Liver (tissue), 9 donors: ENCODE results near the gene CEP85L. TPM values are rescaled to one million over a fixed set of nuclear protein-coding genes. Genes with fewer than 3 reads are reported as not detected.

Source experiments
- DNase-seq: peaks from one replicate; pipeline ENCODE4 v3.0.0-alpha.2; 2017; ENCODE audit warnings: low spot score
- H3K27ac ChIP-seq, 2 donors: one replicate each; pipeline ENCODE4 v1.7.0; 2013; ENCODE audit warnings: inconsistent platforms in 2 of 2, low read length in 2 of 2, control low read depth in 1 of 2, low read depth in 1 of 2, mild to moderate bottlenecking in 1 of 2
- H3K27me3 ChIP-seq, 4 donors: one replicate each; pipeline versions ENCODE4 v1.6.1 to v1.7.0; 2013; ENCODE audit warnings: low read length in 3 of 4, inconsistent platforms in 1 of 4, mild to moderate bottlenecking in 1 of 4, moderate library complexity in 1 of 4; ENCODE audit not compliant: control insufficient read depth in 4 of 4, insufficient read depth in 4 of 4
- H3K36me3 ChIP-seq, 4 donors: one replicate each; pipeline versions ENCODE4 v1.6.1 to v1.7.0; 2013; ENCODE audit warnings: low read length in 3 of 4, mild to moderate bottlenecking in 3 of 4, low read depth in 1 of 4, moderate library complexity in 1 of 4; ENCODE audit not compliant: control insufficient read depth in 4 of 4, insufficient read depth in 3 of 4
- H3K4me1 ChIP-seq, 4 donors: one replicate each; pipeline versions ENCODE4 v1.6.1 to v1.7.0; 2013; ENCODE audit warnings: low read length in 3 of 4, mild to moderate bottlenecking in 3 of 4, moderate library complexity in 1 of 4; ENCODE audit not compliant: control insufficient read depth in 4 of 4, insufficient read depth in 4 of 4
- H3K4me3 ChIP-seq, 3 donors: one replicate each; pipeline versions ENCODE4 v1.6.1 to v1.7.0; 2013; ENCODE audit warnings: low read length in 3 of 3, control low read depth in 1 of 3, low read depth in 1 of 3, mild to moderate bottlenecking in 1 of 3
- H3K9ac ChIP-seq, 2 donors: one replicate each; pipeline ENCODE4 v1.7.0; 2013; ENCODE audit warnings: low read length in 2 of 2, mild to moderate bottlenecking in 2 of 2, moderate library complexity in 2 of 2, control low read depth in 1 of 2, low read depth in 1 of 2
- H3K9me3 ChIP-seq, 4 donors: one replicate each; pipeline versions ENCODE4 v1.6.1 to v1.7.0; 2013; ENCODE audit warnings: low read length in 3 of 4; ENCODE audit not compliant: control insufficient read depth in 4 of 4
- EGR1 ChIP-seq, 2 donors: IDR thresholded peaks; 2 replicates each; pipeline ENCODE4 v1.6.1; 2016 to 2018; ENCODE audit warnings: antibody characterized with exemption in 2 of 2, low read depth in 2 of 2
- FOXA1 ChIP-seq: IDR thresholded peaks from 2 replicates; pipeline ENCODE4 v1.6.1; 2016; ENCODE audit warnings: antibody characterized with exemption
- FOXA2 ChIP-seq: IDR thresholded peaks from 2 replicates; pipeline ENCODE4 v1.6.1; 2016; ENCODE audit warnings: antibody characterized with exemption
- GABPA ChIP-seq, 2 donors: IDR thresholded peaks in 1 of 2; conservative IDR thresholded peaks in 1 of 2; 2 replicates each; pipeline ENCODE4 v1.6.1; 2016; ENCODE audit warnings: antibody characterized with exemption in 2 of 2, mild to moderate bottlenecking in 1 of 2, moderate library complexity in 1 of 2
- HNF4A ChIP-seq, 2 donors: conservative IDR thresholded peaks; 2 replicates each; pipeline ENCODE4 v1.6.1; 2016; ENCODE audit warnings: antibody characterized with exemption in 2 of 2, mild to moderate bottlenecking in 2 of 2
- HNF4G ChIP-seq: IDR thresholded peaks from 2 replicates; pipeline ENCODE4 v1.6.1; 2016; ENCODE audit warnings: antibody characterized with exemption
- JUND ChIP-seq, 2 donors: IDR thresholded peaks; 2 replicates each; pipeline ENCODE4 v1.6.1; 2016; ENCODE audit warnings: antibody characterized with exemption in 2 of 2
- NR2F2 ChIP-seq: IDR thresholded peaks from 2 replicates; pipeline ENCODE4 v1.6.1; 2016; ENCODE audit warnings: antibody characterized with exemption
- RAD21 ChIP-seq, 2 donors: IDR thresholded peaks; 2 replicates each; pipeline ENCODE4 v1.6.1; 2016; ENCODE audit warnings: antibody characterized with exemption in 2 of 2, mild to moderate bottlenecking in 2 of 2
- RXRA ChIP-seq, 2 donors: IDR thresholded peaks; 2 replicates each; pipeline ENCODE4 v1.6.1; 2017 to 2018; ENCODE audit warnings: antibody characterized with exemption in 2 of 2, mild to moderate bottlenecking in 1 of 2
- SP1 ChIP-seq: IDR thresholded peaks from 2 replicates; pipeline ENCODE4 v1.6.1; 2018; ENCODE audit warnings: antibody characterized with exemption, mild to moderate bottlenecking
- TAF1 ChIP-seq: conservative IDR thresholded peaks from 2 replicates; pipeline ENCODE4 v1.6.1; 2016; ENCODE audit warnings: antibody characterized with exemption, mild to moderate bottlenecking
- YY1 ChIP-seq: IDR thresholded peaks from 2 replicates; pipeline ENCODE4 v1.6.1; 2016; ENCODE audit warnings: antibody characterized with exemption, mild to moderate bottlenecking
- WGBS: extraction: QIAGEN DNeasy Blood & Tissue Kit; methylation state at CpG from one replicate; pipeline ENCODE4 v1.1.7; 2013; 5-methylcytosine and 5-hydroxymethylcytosine counted together
- polyA plus RNA-seq, 2 donors: library from polyadenylated mRNA; stranded (reverse) in 1 of 2; unstranded in 1 of 2; fragments of 200-250 nt in 1 of 2; fragments of >200 nt in 1 of 2; fragmentation: Nextera tagmentation in 1 of 2; extraction: Ambion mirVana in 1 of 2; gene quantifications; one replicate each; pipeline versions ENCODE4 v1.2.1 to v1.2.3, GENCODE V29; 2013 to 2015
- total RNA-seq, 2 donors: library from RNA; depleted of rRNA; stranded (reverse); fragments of >200 nt; gene quantifications; one replicate each; pipeline ENCODE4 v1.2.3, GENCODE V29; 2014
- TF ChIP-seq, protein P1 (sequence below): IDR thresholded peaks from 2 replicates; pipeline ENCODE4 v1.6.1; 2016; ENCODE audit warnings: antibody characterized with exemption
- TF ChIP-seq, protein P2 (sequence below): fragments of 150-350 bp; IDR thresholded peaks from 2 replicates; pipeline ENCODE4 v1.5.1; 2017; ENCODE audit warnings: improper control_type of control experiment, low read depth, low read length; ENCODE audit not compliant: missing input control
- TF ChIP-seq, protein P3 (sequence below): IDR thresholded peaks from 2 replicates; pipeline ENCODE4 v1.6.1; 2016; ENCODE audit warnings: antibody characterized with exemption
- TF ChIP-seq, protein P4 (sequence below): IDR thresholded peaks from 2 replicates; pipeline ENCODE4 v1.6.1; 2016; ENCODE audit warnings: antibody characterized with exemption
- TF ChIP-seq, protein P5 (sequence below): IDR thresholded peaks from 2 replicates; pipeline ENCODE4 v1.6.1; 2016; ENCODE audit warnings: antibody characterized with exemption, mild to moderate bottlenecking
- donor health status: healthy.
- donor health status: healthy.
- donor health status: healthy.
- donor health status: healthy.
- donor health status: healthy.

The CEP85L gene
- total and polyA plus RNA-seq, 4 donors = 0.40 to 6.4 (median 2.3) TPM

DNA sequence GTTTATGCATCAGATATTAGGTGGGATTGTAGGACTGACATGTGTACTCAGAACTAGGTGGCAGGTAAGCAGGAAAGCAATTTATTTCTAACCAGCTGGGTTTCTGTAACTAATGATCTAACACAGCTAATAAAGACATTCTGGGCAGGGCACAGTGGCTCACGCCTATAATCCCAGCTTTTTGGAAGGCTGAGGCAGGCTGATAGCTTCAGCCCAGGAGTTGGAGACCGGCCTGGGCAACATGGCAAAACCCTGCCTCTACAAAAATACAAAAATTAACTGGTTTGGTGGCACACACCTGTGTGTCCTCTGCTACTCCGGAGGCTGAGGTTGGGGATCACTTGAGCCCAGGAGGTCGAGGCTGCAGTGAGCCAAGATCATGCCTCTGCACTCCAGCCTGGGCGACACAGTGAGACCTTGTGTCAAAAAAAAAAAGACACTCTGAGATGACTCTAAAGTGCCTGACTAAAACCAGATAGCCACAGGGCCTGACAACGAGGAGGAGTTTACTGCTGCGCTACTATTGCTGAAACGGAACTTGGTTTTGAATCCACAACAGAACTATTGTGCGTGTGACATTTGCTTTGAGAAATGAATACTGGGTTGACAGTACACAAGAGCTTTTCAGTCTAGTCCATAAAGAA lies 29.2 kb upstream of the CEP85L start:
- Histone ChIP-seq H3K4me1 (no peaks in the 10 kb centered on the region), H3K9ac (no peak overlapping the region), H3K27me3 (no peaks in the 10 kb centered on the region), H3K9me3 (no peaks in the 10 kb centered on the region), H3K27ac (no peak overlapping the region), H3K36me3 (no peaks in the 10 kb centered on the region), H3K4me3 (no peak overlapping the region)
- no peak for TF ChIP-seq TAF1
- TF ChIP-seq, protein P1, sequence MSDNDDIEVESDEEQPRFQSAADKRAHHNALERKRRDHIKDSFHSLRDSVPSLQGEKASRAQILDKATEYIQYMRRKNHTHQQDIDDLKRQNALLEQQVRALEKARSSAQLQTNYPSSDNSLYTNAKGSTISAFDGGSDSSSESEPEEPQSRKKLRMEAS = no peak
- TF ChIP-seq, protein P2, sequence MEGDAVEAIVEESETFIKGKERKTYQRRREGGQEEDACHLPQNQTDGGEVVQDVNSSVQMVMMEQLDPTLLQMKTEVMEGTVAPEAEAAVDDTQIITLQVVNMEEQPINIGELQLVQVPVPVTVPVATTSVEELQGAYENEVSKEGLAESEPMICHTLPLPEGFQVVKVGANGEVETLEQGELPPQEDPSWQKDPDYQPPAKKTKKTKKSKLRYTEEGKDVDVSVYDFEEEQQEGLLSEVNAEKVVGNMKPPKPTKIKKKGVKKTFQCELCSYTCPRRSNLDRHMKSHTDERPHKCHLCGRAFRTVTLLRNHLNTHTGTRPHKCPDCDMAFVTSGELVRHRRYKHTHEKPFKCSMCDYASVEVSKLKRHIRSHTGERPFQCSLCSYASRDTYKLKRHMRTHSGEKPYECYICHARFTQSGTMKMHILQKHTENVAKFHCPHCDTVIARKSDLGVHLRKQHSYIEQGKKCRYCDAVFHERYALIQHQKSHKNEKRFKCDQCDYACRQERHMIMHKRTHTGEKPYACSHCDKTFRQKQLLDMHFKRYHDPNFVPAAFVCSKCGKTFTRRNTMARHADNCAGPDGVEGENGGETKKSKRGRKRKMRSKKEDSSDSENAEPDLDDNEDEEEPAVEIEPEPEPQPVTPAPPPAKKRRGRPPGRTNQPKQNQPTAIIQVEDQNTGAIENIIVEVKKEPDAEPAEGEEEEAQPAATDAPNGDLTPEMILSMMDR = no peak
- TF ChIP-seq, protein P3, sequence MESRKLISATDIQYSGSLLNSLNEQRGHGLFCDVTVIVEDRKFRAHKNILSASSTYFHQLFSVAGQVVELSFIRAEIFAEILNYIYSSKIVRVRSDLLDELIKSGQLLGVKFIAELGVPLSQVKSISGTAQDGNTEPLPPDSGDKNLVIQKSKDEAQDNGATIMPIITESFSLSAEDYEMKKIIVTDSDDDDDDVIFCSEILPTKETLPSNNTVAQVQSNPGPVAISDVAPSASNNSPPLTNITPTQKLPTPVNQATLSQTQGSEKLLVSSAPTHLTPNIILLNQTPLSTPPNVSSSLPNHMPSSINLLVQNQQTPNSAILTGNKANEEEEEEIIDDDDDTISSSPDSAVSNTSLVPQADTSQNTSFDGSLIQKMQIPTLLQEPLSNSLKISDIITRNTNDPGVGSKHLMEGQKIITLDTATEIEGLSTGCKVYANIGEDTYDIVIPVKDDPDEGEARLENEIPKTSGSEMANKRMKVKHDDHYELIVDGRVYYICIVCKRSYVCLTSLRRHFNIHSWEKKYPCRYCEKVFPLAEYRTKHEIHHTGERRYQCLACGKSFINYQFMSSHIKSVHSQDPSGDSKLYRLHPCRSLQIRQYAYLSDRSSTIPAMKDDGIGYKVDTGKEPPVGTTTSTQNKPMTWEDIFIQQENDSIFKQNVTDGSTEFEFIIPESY = no peak
- no peak for TF ChIP-seq FOXA2
- TF ChIP-seq YY1 = no peak
- TF ChIP-seq, protein P4, sequence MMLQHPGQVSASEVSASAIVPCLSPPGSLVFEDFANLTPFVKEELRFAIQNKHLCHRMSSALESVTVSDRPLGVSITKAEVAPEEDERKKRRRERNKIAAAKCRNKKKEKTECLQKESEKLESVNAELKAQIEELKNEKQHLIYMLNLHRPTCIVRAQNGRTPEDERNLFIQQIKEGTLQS = no peak
- TF ChIP-seq SP1 = no peak
- TF ChIP-seq, protein P5, sequence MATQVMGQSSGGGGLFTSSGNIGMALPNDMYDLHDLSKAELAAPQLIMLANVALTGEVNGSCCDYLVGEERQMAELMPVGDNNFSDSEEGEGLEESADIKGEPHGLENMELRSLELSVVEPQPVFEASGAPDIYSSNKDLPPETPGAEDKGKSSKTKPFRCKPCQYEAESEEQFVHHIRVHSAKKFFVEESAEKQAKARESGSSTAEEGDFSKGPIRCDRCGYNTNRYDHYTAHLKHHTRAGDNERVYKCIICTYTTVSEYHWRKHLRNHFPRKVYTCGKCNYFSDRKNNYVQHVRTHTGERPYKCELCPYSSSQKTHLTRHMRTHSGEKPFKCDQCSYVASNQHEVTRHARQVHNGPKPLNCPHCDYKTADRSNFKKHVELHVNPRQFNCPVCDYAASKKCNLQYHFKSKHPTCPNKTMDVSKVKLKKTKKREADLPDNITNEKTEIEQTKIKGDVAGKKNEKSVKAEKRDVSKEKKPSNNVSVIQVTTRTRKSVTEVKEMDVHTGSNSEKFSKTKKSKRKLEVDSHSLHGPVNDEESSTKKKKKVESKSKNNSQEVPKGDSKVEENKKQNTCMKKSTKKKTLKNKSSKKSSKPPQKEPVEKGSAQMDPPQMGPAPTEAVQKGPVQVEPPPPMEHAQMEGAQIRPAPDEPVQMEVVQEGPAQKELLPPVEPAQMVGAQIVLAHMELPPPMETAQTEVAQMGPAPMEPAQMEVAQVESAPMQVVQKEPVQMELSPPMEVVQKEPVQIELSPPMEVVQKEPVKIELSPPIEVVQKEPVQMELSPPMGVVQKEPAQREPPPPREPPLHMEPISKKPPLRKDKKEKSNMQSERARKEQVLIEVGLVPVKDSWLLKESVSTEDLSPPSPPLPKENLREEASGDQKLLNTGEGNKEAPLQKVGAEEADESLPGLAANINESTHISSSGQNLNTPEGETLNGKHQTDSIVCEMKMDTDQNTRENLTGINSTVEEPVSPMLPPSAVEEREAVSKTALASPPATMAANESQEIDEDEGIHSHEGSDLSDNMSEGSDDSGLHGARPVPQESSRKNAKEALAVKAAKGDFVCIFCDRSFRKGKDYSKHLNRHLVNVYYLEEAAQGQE = no peak
- TF ChIP-seq JUND (IDR thresholded peaks at IDR 0.05) = no peak
- TF ChIP-seq RXRA (IDR thresholded peaks at IDR 0.05) = no peak
- TF ChIP-seq RAD21 (IDR thresholded peaks at IDR 0.05) = no peak
- TF ChIP-seq FOXA1 = no peak
- TF ChIP-seq GABPA (IDR thresholded peaks at IDR 0.05 in 1 of 2, conservative IDR thresholded peaks at IDR 0.05 in 1 of 2) = no peak
- TF ChIP-seq HNF4A (conservative IDR thresholded peaks at IDR 0.05) = no peak
- TF ChIP-seq EGR1 (IDR thresholded peaks at IDR 0.05; ENCODE audit: low read depth in 2 of 2) = no peak
- no peak for TF ChIP-seq NR2F2
- no peak for TF ChIP-seq HNF4G
- no peak for DNase-seq
- 84% methylated on average over 9 of the region's 9 CpGs for WGBS
